HepG2 (cell line): ENCODE data around the gene LRRN1. TPM values are rescaled to one million over a fixed set of nuclear protein-coding genes. Genes with fewer than 3 reads are reported as not detected.

Source experiments
- ATAC-seq: fragments of 200-7000 bp; cut with Tn5 transposase; 3 replicates; pipeline ENCODE4 v1.9.1; 2020; ENCODE audit warnings: mild to moderate bottlenecking, moderate library complexity
- BruUV-seq: library from RNA; stranded (reverse); fragments of 400-500 nt; replicated peaks from 2 replicates; lab custom pipeline; 2021; lab: Mats Ljungman, UMichigan
- CTCF ChIA-PET: fragments of 300-600 bp; formaldehyde crosslinking; extraction: SDS; loops from one replicate; lab custom pipeline; 2021; ENCODE audit warnings: low total read pairs, inconsistent platforms, low intra/inter-chr PET ratio; lab: Yijun Ruan, JAX
- POLR2A ChIA-PET: fragments of 350-600 bp; sonication (Branson Sonifier 250); formaldehyde crosslinking; loops from one replicate; lab custom pipeline; 2020; ENCODE audit warnings: antibody characterized with exemption, inconsistent platforms; lab: Yijun Ruan, JAX
- DNase-seq: peaks from one replicate; pipeline ENCODE4 v3.0.0-alpha.2; 2015; ENCODE audit warnings: low spot score
- FAIRE-seq: peaks from 3 replicates; lab custom pipeline; 2011; peaks lifted over from hg19 to GRCh38; lab: Jason Lieb, UNC
- H2AFZ ChIP-seq: one replicate; pipeline ENCODE4 v1.6.1; 2011; ENCODE audit warnings: low read length, inconsistent platforms
- H3K27ac ChIP-seq: fragments of 300-600 bp; 3 replicates; pipeline ENCODE4 v1.8.0; 2011; ENCODE audit warnings: mixed run types, mild to moderate bottlenecking, mixed read lengths, low read length, inconsistent platforms; ENCODE audit not compliant: insufficient read depth; ENCODE audit errors: extremely low read length
- H3K27me3 ChIP-seq, 2 experiments: fragments of 200-600 bp in 1 of 2; 2 replicates in 1 of 2; 3 replicates in 1 of 2; pipeline versions ENCODE4 v1.6.0 to v1.8.0; 2011; ENCODE audit warnings: low read length in 2 of 2, mild to moderate bottlenecking in 2 of 2, moderate library complexity in 2 of 2, inconsistent platforms in 1 of 2; ENCODE audit not compliant: insufficient read depth in 2 of 2, control insufficient read depth in 1 of 2
- H3K36me3 ChIP-seq, 2 experiments: fragments of 200-600 bp in 1 of 2; replicated peaks in 1 of 2; 2 replicates in 1 of 2; 3 replicates in 1 of 2; pipeline versions ENCODE4 v1.5.1 to v1.8.0; 2011; ENCODE audit warnings: low read length in 2 of 2, inconsistent platforms in 1 of 2; ENCODE audit not compliant: insufficient read depth in 2 of 2, control insufficient read depth in 1 of 2
- H3K4me1 ChIP-seq: 2 replicates; pipeline ENCODE4 v1.5.1; 2012; ENCODE audit warnings: low read length, inconsistent platforms; ENCODE audit not compliant: insufficient read depth
- H3K4me2 ChIP-seq: 2 replicates; pipeline ENCODE4 v1.6.0; 2011; ENCODE audit warnings: low read depth, low read length, inconsistent platforms
- H3K4me3 ChIP-seq, 3 experiments: fragments of 200-600 bp in 1 of 3; sonication (generic), shearing (Covaris generic) in 1 of 3; replicated peaks in 1 of 3; 2 replicates each; pipeline ENCODE4 v1.5.1; 2011 to 2016; ENCODE audit warnings: low read length in 3 of 3, inconsistent platforms in 2 of 3, low read depth in 2 of 3, mild to moderate bottlenecking in 2 of 3, control low read depth in 1 of 3, mixed read lengths in 1 of 3; ENCODE audit not compliant: insufficient read depth in 1 of 3
- H3K79me2 ChIP-seq: one replicate; pipeline ENCODE4 v1.6.1; 2011; ENCODE audit warnings: low read length, inconsistent platforms; ENCODE audit not compliant: insufficient read depth
- H3K9ac ChIP-seq: 2 replicates; pipeline ENCODE4 v1.6.0; 2011; ENCODE audit warnings: mild to moderate bottlenecking, low read depth, low read length, inconsistent platforms; ENCODE audit not compliant: insufficient read depth
- H3K9me3 ChIP-seq: 2 replicates; pipeline ENCODE4 v1.5.1; 2012; ENCODE audit warnings: mild to moderate bottlenecking, low read length
- H4K20me1 ChIP-seq: 2 replicates; pipeline ENCODE4 v1.6.0; 2011; ENCODE audit warnings: inconsistent platforms, mild to moderate bottlenecking, low read length, moderate library complexity; ENCODE audit not compliant: insufficient read depth
- DPF2 ChIP-seq: sonication (generic); formaldehyde crosslinking; IDR thresholded peaks from 2 replicates; pipeline ENCODE4 v1.4.0; 2020; ENCODE audit warnings: mild to moderate bottlenecking, low read depth, missing genetic modification reagents, borderline replicate concordance
- IRF2 ChIP-seq: IDR thresholded peaks from 2 replicates; pipeline ENCODE4 v1.6.1; 2018; ENCODE audit warnings: missing genetic modification reagents, missing compliant biosample characterization
- KLF11 ChIP-seq: IDR thresholded peaks from 2 replicates; pipeline ENCODE4 v1.6.1; 2016; ENCODE audit warnings: missing compliant biosample characterization
- ZNF207 ChIP-seq: fragments of 450-650 bp; IDR thresholded peaks from 2 replicates; pipeline ENCODE4 v1.6.1; 2016; ENCODE audit warnings: antibody characterized with exemption, borderline replicate concordance
- ZNF441 ChIP-seq: sonication (generic); formaldehyde crosslinking; IDR thresholded peaks from 2 replicates; pipeline ENCODE4 v1.7.0; 2021; ENCODE audit warnings: missing genetic modification reagents, borderline replicate concordance
- ZNF670 ChIP-seq: sonication (generic); formaldehyde crosslinking; IDR thresholded peaks from 2 replicates; pipeline ENCODE4 v1.8.0; 2022; ENCODE audit warnings: mild to moderate bottlenecking, missing genetic modification reagents, borderline replicate concordance
- ZNF674 ChIP-seq: sonication (generic); formaldehyde crosslinking; IDR thresholded peaks from 2 replicates; pipeline ENCODE4 v1.5.0; 2020; ENCODE audit warnings: low read depth, mild to moderate bottlenecking, missing genetic modification reagents
- ZNF768 ChIP-seq: sonication (generic); formaldehyde crosslinking; IDR thresholded peaks from 2 replicates; pipeline ENCODE4 v1.4.0; 2020; ENCODE audit warnings: missing genetic modification reagents
- ZNF891 ChIP-seq: sonication (generic); formaldehyde crosslinking; IDR thresholded peaks from 2 replicates; pipeline ENCODE4 v1.5.0; 2020; ENCODE audit warnings: mild to moderate bottlenecking, missing genetic modification reagents
- WGBS: methylation state at CpG from one replicate; pipeline ENCODE4 v1.1.6; 2017; ENCODE audit warnings: low lambda C conversion rate; 5-methylcytosine and 5-hydroxymethylcytosine counted together
- in situ Hi-C: cut with HindIII; loops from 2 replicates; pipeline ENCODE4 v1.10.0; 2017; ENCODE audit warnings: low pct_unique_long_range_greater_than_20kb; ENCODE audit not compliant: extremely low pct_ligation_motif_present
- intact Hi-C: fragments of 100-400 bp; cut with micrococcal nuclease; formaldehyde crosslinking; loops from one replicate; pipeline ENCODE4 v1.10.0; 2022; ENCODE audit not compliant: unreplicated experiment
- polyA plus RNA-seq, 8 experiments: library from polyadenylated mRNA; depleted of rRNA in 3 of 8; stranded (reverse) in 7 of 8; unstranded in 1 of 8; fragments of >200 nt; fragmentation: Illumina TruSeq in 4 of 8; extraction: Trizol in 4 of 8; gene quantifications; 2 replicates each; pipeline versions ENCODE4 v1.2.1 to v1.2.3, GENCODE V29; 2011 to 2016; ENCODE audit warnings: low read depth in 4 of 8, missing spikeins in 1 of 8, mixed read lengths in 1 of 8; ENCODE audit not compliant: insufficient read depth in 1 of 8
- total RNA-seq, 5 experiments: library from RNA; depleted of rRNA; stranded (reverse); fragments of >200 nt; fragmentation: Illumina TruSeq; extraction: Trizol; gene quantifications; 2 replicates each; pipeline ENCODE4 v1.2.3, GENCODE V29; 2016; ENCODE audit warnings: low read depth in 1 of 5

LRRN1 gene
- total and polyA plus RNA-seq, 2 of the 13 experiments (the other 11 are each of a cell fraction or from before 2014, with no cell fraction given), result not detected

- no TSS peak for BruUV-seq
- ChIA-PET CTCF (no interaction called here), POLR2A (no interaction called here)
Measured at GRCh38 chr3:3893590-3893989, 94.4 kb downstream of the LRRN1 start.

More at GRCh38 chr3:3893590-3893989, 94.4 kb downstream of the LRRN1 start:
- no peaks in the 10 kb centered on the region for H4K20me1 ChIP-seq
- no peak overlapping the region for H3K9ac ChIP-seq
- TF ChIP-seq ZNF670 (no peak), ZNF441 (no peak), ZNF207 (no peak), KLF11 (CRISPR knock-in tag) (no peak), IRF2 (CRISPR knock-in tag) (no peak), ZNF891 (CRISPR knock-in tag) (no peak), ZNF768 (no peak), DPF2 (CRISPR knock-in tag) (no peak), ZNF674 (CRISPR knock-in tag) (no peak)
- TF ChIP-seq, all 625 proteins: peak for 0
- whole genome bisulfite sequencing, result 9% methylated on average over 4 of the region's 4 CpGs
- Histone ChIP-seq H3K4me3 (no peak overlapping the region), H3K36me3 (no peaks in the 10 kb centered on the region), H3K4me1 (no peaks in the 10 kb centered on the region), H3K4me2 (no peak overlapping the region), H2AFZ (no peak overlapping the region), H3K27ac (no peak overlapping the region), H3K27me3 (no peaks in the 10 kb centered on the region), H3K9me3 (no peaks in the 10 kb centered on the region), H3K79me2 (no peaks in the 10 kb centered on the region)
- ATAC-seq (no peak), FAIRE-seq (no peak), DNase-seq (no peak)
- intact Hi-C loops, result no loop called here
- in situ Hi-C loops, result no loop called here
